ENCODE measurements around the gene PPP1R13L.

Gene PPP1R13L

GRCh38 chr19:45351401-45351952, 53.4 kb downstream of the PPP1R13L start:
- no peak overlapping the region for H3K27ac ChIP-seq
- no peak for TF ChIP-seq CTCF (conservative IDR thresholded peaks at IDR 0.05)

GRCh38 chr19:45350477-45351058, 54.3 kb downstream of the PPP1R13L start:
- no peak for TF ChIP-seq CTCF (conservative IDR thresholded peaks at IDR 0.05)
- no peak overlapping the region for H3K27ac ChIP-seq

- no peak overlapping the region for H3K27ac ChIP-seq
- no peak for TF ChIP-seq CTCF (conservative IDR thresholded peaks at IDR 0.05)
Measured at GRCh38 chr19:45349430-45349941, 55.4 kb downstream of the PPP1R13L start.

GRCh38 chr19:45349126-45349415, 55.8 kb downstream of the PPP1R13L start:
- TF ChIP-seq CTCF (conservative IDR thresholded peaks at IDR 0.05): no peak
- H3K27ac ChIP-seq: no peak overlapping the region

GRCh38 chr19:45348367-45349125, 56.3 kb downstream of the PPP1R13L start:
- no peak overlapping the region for H3K27ac ChIP-seq
- no peak for TF ChIP-seq CTCF (conservative IDR thresholded peaks at IDR 0.05)

- no peak overlapping the region for H3K27ac ChIP-seq
- TF ChIP-seq CTCF (conservative IDR thresholded peaks at IDR 0.05): no peak
Measured at GRCh38 chr19:45347570-45348366, 57.1 kb downstream of the PPP1R13L start.

GRCh38 chr19:45346449-45346848, 58.4 kb downstream of the PPP1R13L start:
- peak; percentile 39 for TF ChIP-seq CTCF (conservative IDR thresholded peaks at IDR 0.05)
- no peak overlapping the region for H3K27ac ChIP-seq

Data from VCaP (cell line).